Activated naive CD4-positive, alpha-beta T cell (primary cell): ENCODE results near the gene DPM3.

Experiments used
- DNase-seq, 4 experiments: peaks; one replicate each; lab custom pipeline; 2025; lab: John Stamatoyannopoulos, UW

The DPM3 gene

GRCh38 chr1:155093911-155094621 lies 46.3 kb downstream of the DPM3 start:
- no peak for DNase-seq

GRCh38 chr1:155092641-155093040 lies 47.7 kb downstream of the DPM3 start:
- no peak for DNase-seq

- no peak for DNase-seq
Measured at GRCh38 chr1:155092131-155092530, 48.2 kb downstream of the DPM3 start.

- peak; percentile 63 to 79 (median 72) for DNase-seq
Measured at GRCh38 chr1:155091071-155092051, 49.0 kb downstream of the DPM3 start.
